GM12875 (cell line): Measurements from ENCODE around the gene HBEGF.

Experiments used
- H3K4me3 ChIP-seq: one replicate; pipeline ENCODE4 v1.5.1; 2011; ENCODE audit warnings: low read depth, low read length, control low read depth
- TF ChIP-seq, protein P1 (sequence below): IDR thresholded peaks from 2 replicates; pipeline ENCODE4 v1.5.1; 2011; ENCODE audit warnings: low read depth, mild to moderate bottlenecking, control low read depth, inconsistent platforms, low read length, moderate library complexity, borderline replicate concordance; ENCODE audit not compliant: insufficient read depth

The HBEGF gene

DNA sequence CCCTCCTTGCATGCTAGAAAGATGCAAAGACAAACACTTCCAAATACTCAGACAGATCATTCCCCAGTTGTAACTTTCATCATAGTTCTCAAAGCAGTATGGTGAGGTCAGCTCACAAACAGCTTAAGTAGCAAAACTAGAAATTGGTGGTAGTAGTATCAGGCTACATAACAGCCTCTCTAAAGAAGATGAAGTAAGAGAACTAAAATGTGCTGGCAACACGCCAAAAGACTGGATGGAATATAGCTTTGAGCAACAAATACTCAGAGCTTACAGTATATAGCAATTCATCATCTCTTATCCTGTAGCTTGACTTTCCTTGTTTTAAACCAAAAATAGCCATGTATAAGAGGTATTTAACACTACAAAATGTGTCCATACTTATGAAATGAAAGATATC lies 51.0 kb downstream of the HBEGF start:
- no peak overlapping the region for H3K4me3 ChIP-seq
- TF ChIP-seq, protein P1, sequence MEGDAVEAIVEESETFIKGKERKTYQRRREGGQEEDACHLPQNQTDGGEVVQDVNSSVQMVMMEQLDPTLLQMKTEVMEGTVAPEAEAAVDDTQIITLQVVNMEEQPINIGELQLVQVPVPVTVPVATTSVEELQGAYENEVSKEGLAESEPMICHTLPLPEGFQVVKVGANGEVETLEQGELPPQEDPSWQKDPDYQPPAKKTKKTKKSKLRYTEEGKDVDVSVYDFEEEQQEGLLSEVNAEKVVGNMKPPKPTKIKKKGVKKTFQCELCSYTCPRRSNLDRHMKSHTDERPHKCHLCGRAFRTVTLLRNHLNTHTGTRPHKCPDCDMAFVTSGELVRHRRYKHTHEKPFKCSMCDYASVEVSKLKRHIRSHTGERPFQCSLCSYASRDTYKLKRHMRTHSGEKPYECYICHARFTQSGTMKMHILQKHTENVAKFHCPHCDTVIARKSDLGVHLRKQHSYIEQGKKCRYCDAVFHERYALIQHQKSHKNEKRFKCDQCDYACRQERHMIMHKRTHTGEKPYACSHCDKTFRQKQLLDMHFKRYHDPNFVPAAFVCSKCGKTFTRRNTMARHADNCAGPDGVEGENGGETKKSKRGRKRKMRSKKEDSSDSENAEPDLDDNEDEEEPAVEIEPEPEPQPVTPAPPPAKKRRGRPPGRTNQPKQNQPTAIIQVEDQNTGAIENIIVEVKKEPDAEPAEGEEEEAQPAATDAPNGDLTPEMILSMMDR, result no peak

DNA sequence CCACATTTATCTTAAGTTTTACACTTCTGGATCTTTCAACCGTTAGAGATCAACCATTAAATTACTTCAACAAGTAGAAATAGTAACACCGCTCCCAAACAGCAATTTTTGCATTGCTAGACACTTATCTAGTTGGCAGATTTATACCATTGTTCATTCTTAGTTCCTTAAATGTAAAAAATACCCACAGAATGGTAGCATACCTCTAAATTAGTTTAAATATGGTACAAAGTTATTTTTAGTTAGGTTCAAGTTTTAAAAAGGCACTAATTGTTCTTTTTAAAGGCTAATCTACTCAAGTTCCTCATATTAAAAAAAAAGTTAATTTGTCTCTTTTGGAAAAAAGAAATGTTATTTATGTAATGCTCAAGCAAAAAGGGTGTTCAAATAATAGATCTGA lies 51.6 kb downstream of the HBEGF start:
- TF ChIP-seq, protein P1, result no peak
- no peak overlapping the region for H3K4me3 ChIP-seq

DNA sequence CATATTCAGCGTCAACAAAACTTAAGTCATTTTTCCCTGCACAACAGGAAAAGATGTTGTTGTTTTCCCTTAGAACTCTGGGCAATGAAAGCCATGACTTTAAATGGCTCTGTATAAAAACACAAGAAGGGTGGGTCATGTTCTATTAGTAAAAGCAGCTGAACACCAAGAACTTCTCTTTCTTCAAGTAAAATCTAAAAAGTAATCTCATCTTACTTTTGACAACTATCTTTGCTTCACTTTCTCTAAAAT lies 52.6 kb downstream of the HBEGF start:
- TF ChIP-seq, protein P1, result no peak
- H3K4me3 ChIP-seq, result no peak overlapping the region

DNA sequence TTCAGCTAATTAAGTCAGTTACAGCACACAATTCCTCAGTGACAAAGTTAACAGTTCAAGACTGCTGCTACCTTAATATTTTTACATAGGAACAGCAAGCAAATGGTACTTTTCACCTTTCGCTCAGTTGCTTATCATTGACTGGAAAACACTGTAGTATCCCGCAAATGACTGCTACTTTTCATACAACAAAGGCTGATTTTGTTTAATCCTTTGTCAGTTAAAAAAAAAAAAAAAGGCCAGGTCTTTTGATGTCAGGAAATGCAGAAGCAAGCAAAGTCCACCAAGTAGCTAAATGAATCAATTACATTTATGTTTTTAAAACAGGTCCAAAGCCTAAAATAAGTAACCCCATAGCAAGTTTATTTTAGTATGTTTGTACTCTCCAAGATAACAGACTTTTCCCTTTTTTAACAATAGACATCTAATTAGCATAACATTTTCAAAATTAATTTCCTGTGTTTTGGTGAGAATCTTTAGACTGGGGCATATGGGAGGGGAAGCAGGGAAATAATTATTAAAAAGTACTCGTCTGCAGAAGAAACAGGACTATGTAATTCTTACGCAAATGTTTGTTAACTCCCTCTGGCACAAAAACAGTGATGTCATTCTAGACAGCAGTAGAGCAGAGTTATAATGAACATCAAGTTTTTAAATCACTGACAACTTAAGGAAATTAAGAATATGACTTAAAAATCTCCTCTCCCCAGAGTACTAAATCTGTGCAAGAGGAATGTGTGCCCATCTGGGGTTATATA lies 53.1 kb downstream of the HBEGF start:
- H3K4me3 ChIP-seq, result no peak overlapping the region
- TF ChIP-seq, protein P1, result no peak

DNA sequence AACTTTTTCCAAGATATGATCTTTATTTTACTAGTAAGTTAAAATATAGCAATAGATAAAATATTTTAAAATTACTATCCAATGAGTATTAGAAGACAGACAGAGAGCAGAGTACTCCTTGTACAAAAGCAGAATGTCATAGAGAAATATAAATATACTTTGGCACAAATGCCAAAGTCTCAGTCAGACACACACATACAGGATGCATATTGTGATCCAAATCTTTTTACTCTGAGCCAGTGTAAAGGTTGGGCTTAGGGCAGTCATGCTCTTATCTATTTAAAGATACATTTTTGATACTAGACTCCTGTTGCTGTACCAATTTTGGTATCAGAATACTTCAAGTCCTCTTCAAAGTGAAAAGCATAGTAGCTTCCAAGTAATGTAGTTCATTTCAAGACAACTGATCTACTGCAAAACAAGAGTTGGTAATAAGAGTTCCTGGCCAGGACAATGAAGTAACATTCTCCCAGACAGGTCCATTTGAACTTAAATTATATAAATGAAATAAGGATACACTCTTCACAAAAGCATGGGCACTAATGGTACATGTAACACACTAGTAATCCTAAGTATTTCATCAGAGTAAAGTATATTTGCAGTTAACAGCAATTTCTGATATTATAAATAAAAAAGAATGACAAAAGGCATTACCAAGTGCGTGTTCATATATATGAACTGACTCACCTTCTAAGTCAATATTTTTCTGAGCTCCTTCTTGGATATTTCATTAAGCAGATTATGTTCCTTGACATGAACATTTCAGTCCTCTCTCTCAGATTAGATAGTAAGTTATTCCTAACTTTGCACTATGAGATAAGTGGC lies 54.0 kb downstream of the HBEGF start:
- H3K4me3 ChIP-seq, result no peak overlapping the region
- TF ChIP-seq, protein P1, result no peak

DNA sequence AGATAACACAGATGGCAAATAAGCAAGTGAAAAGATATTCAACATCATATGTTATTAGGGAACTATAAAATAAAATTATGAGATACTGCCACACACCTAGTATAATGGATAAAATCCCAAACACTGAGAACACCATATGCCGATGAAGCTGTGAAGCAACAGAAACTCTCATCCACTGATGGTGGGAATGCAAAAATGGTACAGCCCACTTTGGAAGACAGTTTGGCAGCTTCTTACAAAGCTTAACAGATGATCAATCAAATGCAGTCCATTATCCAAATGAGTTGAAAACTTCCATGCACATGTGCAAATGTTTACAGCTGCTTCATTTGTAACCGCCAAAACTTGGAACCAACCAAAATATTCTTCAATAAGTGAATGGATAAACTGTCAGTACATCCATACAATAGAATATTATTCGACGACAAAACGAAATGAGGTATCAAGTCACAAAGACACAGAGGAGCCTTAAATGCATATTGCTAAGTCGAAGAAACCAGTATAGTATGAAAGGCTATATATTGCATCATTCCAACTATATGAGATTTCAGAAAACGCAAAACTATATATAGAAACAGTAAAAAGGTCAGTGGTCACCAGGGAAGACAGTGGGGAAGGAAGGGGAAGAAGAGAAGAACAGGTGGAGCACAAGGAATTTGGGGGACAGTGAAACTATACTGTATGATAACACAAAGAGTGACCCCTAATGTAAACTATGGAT lies 58.4 kb downstream of the HBEGF start:
- H3K4me3 ChIP-seq, result no peak overlapping the region
- TF ChIP-seq, protein P1, result no peak

DNA sequence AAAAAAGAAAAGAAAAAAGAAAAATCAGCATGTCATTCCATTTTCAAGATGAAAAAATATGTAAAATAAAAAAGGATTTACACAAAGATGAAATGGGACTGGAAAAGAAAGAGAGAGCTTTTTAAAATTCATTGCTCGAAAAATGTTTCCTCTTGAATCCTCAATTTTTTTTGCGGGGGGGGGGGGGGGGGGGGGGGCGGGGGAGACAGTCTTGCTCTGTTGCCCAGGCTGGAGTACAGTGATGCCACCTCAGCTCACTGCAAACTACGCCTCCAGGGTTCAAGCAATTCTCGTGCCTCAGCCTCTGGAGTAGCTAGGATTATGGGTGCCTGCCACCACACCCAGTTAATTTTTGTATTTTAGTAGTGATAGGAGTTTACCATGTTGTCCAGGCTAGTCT lies 60.0 kb downstream of the HBEGF start:
- H3K4me3 ChIP-seq, result no peak overlapping the region
- TF ChIP-seq, protein P1, result no peak
